Measurements from ENCODE around the gene YPEL2.

GRCh38 chr17:59370593-59371299 is 39.3 kb downstream of the YPEL2 start:
- no peak for TF ChIP-seq REST (IDR thresholded peaks at IDR 0.05; ENCODE audit: insufficient read depth in 1 of 2, low read depth in 2 of 2, low read length in 2 of 2)
- no peak for TF ChIP-seq TAF1 (IDR thresholded peaks at IDR 0.05; ENCODE audit: borderline replicate concordance, insufficient read depth, low read length)
- no peak for TF ChIP-seq POLR2AphosphoS5 (IDR thresholded peaks at IDR 0.05; ENCODE audit: low read depth, low read length)
- no peak for TF ChIP-seq SIN3A (IDR thresholded peaks at IDR 0.05; ENCODE audit: borderline replicate concordance, insufficient read depth, low read length)
- no peak for TF ChIP-seq FOXP2 (optimal IDR thresholded peaks at IDR 0.05; ENCODE audit: borderline replicate concordance, extremely low read depth, extremely low read length, insufficient read depth)

All from PFSK-1 (cell line).